ENCODE data around the gene AP1G2.

DNA sequence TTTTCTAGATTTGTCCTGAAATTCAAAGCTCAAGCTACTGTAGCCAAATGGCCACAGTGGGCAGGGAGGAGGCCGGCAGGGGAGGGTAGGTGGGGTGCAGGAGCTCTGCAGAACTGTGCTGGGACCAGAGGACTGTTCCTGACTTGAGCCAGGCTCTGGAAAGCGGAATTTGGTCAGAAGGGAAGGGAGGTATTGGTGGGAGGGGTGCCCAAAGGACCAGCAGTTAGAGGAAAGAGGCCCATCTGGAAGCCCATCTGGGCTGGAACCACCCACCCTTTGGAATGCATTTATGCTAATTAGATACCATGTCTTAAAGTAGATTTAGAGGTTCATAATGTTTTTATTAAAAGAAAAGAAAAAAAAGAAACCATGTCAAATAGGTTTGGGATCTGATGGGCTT is 35.5 kb upstream of the AP1G2 start:
- TF ChIP-seq, protein P1, sequence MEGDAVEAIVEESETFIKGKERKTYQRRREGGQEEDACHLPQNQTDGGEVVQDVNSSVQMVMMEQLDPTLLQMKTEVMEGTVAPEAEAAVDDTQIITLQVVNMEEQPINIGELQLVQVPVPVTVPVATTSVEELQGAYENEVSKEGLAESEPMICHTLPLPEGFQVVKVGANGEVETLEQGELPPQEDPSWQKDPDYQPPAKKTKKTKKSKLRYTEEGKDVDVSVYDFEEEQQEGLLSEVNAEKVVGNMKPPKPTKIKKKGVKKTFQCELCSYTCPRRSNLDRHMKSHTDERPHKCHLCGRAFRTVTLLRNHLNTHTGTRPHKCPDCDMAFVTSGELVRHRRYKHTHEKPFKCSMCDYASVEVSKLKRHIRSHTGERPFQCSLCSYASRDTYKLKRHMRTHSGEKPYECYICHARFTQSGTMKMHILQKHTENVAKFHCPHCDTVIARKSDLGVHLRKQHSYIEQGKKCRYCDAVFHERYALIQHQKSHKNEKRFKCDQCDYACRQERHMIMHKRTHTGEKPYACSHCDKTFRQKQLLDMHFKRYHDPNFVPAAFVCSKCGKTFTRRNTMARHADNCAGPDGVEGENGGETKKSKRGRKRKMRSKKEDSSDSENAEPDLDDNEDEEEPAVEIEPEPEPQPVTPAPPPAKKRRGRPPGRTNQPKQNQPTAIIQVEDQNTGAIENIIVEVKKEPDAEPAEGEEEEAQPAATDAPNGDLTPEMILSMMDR (conservative IDR thresholded peaks at IDR 0.05; ENCODE audit: low read depth, low read length), result no peak
- no peak for TF ChIP-seq EZH2 (IDR thresholded peaks at IDR 0.05; ENCODE audit: borderline replicate concordance, low read depth, low read length, poor library complexity, severe bottlenecking)

All from A673 (cell line).